Large intestine (tissue), 3 donors: Measurements from ENCODE around the gene PYCARD. TPM values are rescaled to one million over a fixed set of nuclear protein-coding genes. Genes with fewer than 3 reads are reported as not detected.
"Not testable (repeated sequence)": the region's sequence is repeated elsewhere in the genome, so short reads cannot be mapped to it uniquely, and the experiment has no call there.

ENCODE experiments used
- DNase-seq, 2 donors: peaks; one replicate each; pipeline versions ENCODE4 v3.0.0 to v3.0.0-alpha.2; 2013
- H3K27ac ChIP-seq: one replicate; pipeline ENCODE4 v1.5.1; 2013; ENCODE audit warnings: low read length
- H3K27me3 ChIP-seq: 2 replicates; pipeline ENCODE4 v1.6.1; 2013; ENCODE audit warnings: low read length; ENCODE audit not compliant: control insufficient read depth, insufficient read depth
- H3K36me3 ChIP-seq: 2 replicates; pipeline ENCODE4 v1.6.1; 2013; ENCODE audit warnings: low read length; ENCODE audit not compliant: control insufficient read depth, insufficient read depth
- H3K4me1 ChIP-seq: one replicate; pipeline ENCODE4 v1.6.1; 2013; ENCODE audit warnings: low read length; ENCODE audit not compliant: control insufficient read depth, insufficient read depth
- H3K4me3 ChIP-seq: one replicate; pipeline ENCODE4 v1.5.1; 2013; ENCODE audit warnings: low read length
- H3K9me3 ChIP-seq: one replicate; pipeline ENCODE4 v1.6.1; 2013; ENCODE audit warnings: mild to moderate bottlenecking, low read depth, low read length, moderate library complexity; ENCODE audit not compliant: control insufficient read depth
- WGBS: methylation state at CpG from one replicate; pipeline ENCODE4 v1.1.5; 2013; ENCODE audit warnings: low lambda C conversion rate; ENCODE audit not compliant: insufficient coverage; 5-methylcytosine and 5-hydroxymethylcytosine counted together
- polyA plus RNA-seq: library from polyadenylated mRNA; unstranded; fragments of 120-200 nt; gene quantifications from one replicate; pipeline ENCODE4 v1.2.1, GENCODE V29; 2013

PYCARD gene
- polyA plus RNA-seq, 1 donor: 42.4 TPM

- H3K36me3 ChIP-seq: peaks cover 28% of the 10 kb centered on the region
- not testable (repeated sequence) for H3K27me3 ChIP-seq, DNase-seq, H3K9me3 ChIP-seq, H3K27ac ChIP-seq, H3K4me3 ChIP-seq
- no CpG with 5 or more reads among the region's 8 CpGs for WGBS
- H3K4me1 ChIP-seq: peaks cover 22% of the 10 kb centered on the region
Measured at GRCh38 chr16:31200111-31200510, 2.4 kb downstream of the PYCARD start.

DNA sequence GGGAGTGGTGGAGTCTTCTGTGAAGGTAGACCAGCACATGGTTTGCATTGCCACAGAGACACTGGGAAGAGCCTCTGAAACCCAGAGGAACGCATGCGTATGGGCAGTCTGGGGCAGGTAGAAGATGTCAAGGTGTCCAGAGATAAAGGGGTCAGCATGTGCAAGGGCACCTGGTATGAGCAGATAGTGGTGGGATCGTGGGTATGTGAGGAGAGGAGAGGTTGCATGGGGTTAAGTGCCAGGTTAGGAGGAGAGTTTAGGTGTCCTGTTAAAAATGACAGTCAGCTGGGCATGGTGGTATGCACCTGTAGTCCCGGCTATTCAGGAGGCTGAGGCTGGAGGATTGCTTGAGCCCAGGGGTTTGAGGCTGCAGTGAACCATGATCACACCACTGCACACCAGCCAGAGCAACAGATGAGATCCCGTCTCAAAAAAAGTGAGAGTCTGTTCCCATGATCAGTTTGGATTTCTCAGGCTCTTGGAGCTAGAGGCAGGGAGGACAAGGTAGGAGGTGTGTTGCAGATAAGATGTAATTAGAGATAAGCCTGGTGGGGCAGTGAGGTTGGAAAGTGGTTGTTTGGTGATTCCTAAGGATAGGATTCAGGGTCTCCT, 3.0 kb downstream of the PYCARD start:
- Histone ChIP-seq H3K36me3 (peaks cover 33% of the 10 kb centered on the region), H3K27me3 (no peaks in the 10 kb centered on the region), H3K4me1 (peaks cover 22% of the 10 kb centered on the region), H3K9me3 (no peaks in the 10 kb centered on the region), H3K27ac (no peak overlapping the region), H3K4me3 (no peak overlapping the region)
- no peak for DNase-seq
- WGBS: no CpG with 5 or more reads among the region's 5 CpGs

GRCh38 chr16:31198207-31198882, 4.2 kb downstream of the PYCARD start:
- no peaks in the 10 kb centered on the region for H3K9me3 ChIP-seq
- no peak overlapping the region for H3K4me3 ChIP-seq
- H3K36me3 ChIP-seq: peaks cover 44% of the 10 kb centered on the region
- peaks cover 22% of the 10 kb centered on the region for H3K4me1 ChIP-seq
- no peak overlapping the region for H3K27ac ChIP-seq
- DNase-seq: no peak
- 100% methylated on average over 1 of the region's 7 CpGs for WGBS
- H3K27me3 ChIP-seq: no peaks in the 10 kb centered on the region

- peaks cover 63% of the 10 kb centered on the region for H3K36me3 ChIP-seq
- H3K4me1 ChIP-seq: peaks cover 16% of the 10 kb centered on the region
- no peak overlapping the region for H3K4me3 ChIP-seq
- 100% methylated on average over 2 of the region's 17 CpGs for WGBS
- no peaks in the 10 kb centered on the region for H3K9me3 ChIP-seq
- DNase-seq: no peak
- no peaks in the 10 kb centered on the region for H3K27me3 ChIP-seq
- no peak overlapping the region for H3K27ac ChIP-seq
Measured at GRCh38 chr16:31196324-31197088, 6.1 kb downstream of the PYCARD start.

DNA sequence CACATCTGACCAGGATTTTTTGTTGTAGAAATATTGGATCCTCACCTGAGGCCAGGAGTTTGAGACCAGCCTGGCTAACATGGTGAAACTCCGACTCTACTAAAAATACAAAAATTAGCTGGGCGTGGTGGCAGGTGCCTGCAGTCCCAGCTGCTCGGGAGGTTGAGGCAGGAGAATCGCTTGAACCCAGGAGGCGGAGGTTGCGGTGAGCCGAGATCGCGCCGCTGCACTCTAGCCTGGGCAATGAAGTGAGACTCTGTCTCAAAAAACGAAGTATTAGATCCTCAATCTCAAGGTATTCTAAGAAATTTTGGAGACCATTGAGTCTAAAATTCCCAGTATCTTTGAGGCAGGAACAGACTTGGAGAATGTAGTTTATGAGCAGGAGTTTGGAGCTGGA, 6.7 kb downstream of the PYCARD start:
- H3K9me3 ChIP-seq, DNase-seq, H3K4me3 ChIP-seq, H3K27ac ChIP-seq, H3K27me3 ChIP-seq: not testable (repeated sequence)
- H3K36me3 ChIP-seq: peaks cover 69% of the 10 kb centered on the region
- no CpG with 5 or more reads among the region's 11 CpGs for WGBS
- H3K4me1 ChIP-seq: peaks cover 10% of the 10 kb centered on the region

GRCh38 chr16:31194898-31195297, 7.7 kb downstream of the PYCARD start:
- Histone ChIP-seq H3K9me3 (no peaks in the 10 kb centered on the region), H3K27ac (no peak overlapping the region), H3K4me1 (peaks cover 1% of the 10 kb centered on the region), H3K27me3 (no peaks in the 10 kb centered on the region), H3K36me3 (peaks cover 79% of the 10 kb centered on the region), H3K4me3 (no peak overlapping the region)
- 100% methylated on average over 2 of the region's 7 CpGs for WGBS
- no peak for DNase-seq

GRCh38 chr16:31193874-31194273, 8.7 kb downstream of the PYCARD start:
- Histone ChIP-seq H3K4me1 (no peaks in the 10 kb centered on the region), H3K36me3 (peaks cover 85% of the 10 kb centered on the region), H3K27ac (no peak overlapping the region), H3K9me3 (no peaks in the 10 kb centered on the region), H3K27me3 (no peaks in the 10 kb centered on the region), H3K4me3 (no peak overlapping the region)
- DNase-seq: no peak
- no CpG with 5 or more reads among the region's 2 CpGs for WGBS

- Histone ChIP-seq H3K27ac (no peak overlapping the region), H3K36me3 (peaks cover 89% of the 10 kb centered on the region), H3K27me3 (no peaks in the 10 kb centered on the region), H3K9me3 (no peaks in the 10 kb centered on the region), H3K4me3 (no peak overlapping the region), H3K4me1 (no peaks in the 10 kb centered on the region)
- DNase-seq: no peak
- WGBS: 100% methylated on average over 1 of the region's 16 CpGs
Measured at GRCh38 chr16:31192856-31193642, 9.5 kb downstream of the PYCARD start.

DNA sequence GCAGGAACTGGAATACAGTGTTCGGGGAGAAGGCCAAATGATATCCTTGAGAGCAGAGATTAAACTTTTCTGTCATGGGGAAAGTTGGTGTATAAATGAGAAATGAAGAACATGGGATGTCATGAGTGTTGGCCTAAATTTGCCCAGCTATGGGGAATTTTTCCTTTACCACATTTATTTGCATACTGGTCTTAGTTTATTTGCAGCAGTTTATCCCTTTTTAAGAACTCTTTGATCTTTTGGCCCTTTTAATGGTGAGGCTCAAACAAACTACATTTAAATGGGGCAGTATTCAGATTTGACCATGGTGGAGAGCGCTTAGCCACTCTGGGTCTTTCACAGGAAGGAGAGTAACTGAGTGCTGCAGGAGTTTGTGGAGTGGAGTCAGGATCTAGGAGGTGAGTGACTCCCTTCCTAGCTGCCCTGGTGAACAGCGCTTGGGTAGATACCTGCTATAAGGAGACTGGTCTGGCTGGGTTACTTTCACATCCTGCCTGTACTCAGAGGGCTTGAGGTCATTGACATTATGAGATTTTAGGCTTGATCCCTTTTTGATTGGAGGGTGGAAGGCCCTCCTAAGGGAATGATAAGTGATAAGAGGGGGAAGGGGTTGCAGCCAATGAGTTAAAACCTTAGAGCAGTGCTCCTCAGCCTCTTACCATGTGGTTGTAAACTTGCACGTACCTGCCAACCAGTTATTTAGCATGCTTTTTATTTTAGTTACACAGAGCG, 10.7 kb downstream of the PYCARD start:
- peaks cover 98% of the 10 kb centered on the region for H3K36me3 ChIP-seq
- 100% methylated on average over 1 of the region's 5 CpGs for WGBS

More for the DNA sequence above, 10.7 kb downstream of the PYCARD start:
- H3K27ac ChIP-seq: no peak overlapping the region
- H3K4me3 ChIP-seq: no peak overlapping the region
- H3K27me3 ChIP-seq: no peaks in the 10 kb centered on the region
- no peak for DNase-seq
- no peaks in the 10 kb centered on the region for H3K4me1 ChIP-seq
- no peaks in the 10 kb centered on the region for H3K9me3 ChIP-seq
